HUES64 (cell line): Measurements from ENCODE around the gene MORN4.

Experiments
- H3K27ac ChIP-seq: 2 replicates; pipeline ENCODE4 v1.7.0; 2013; ENCODE audit warnings: low read depth, low read length, inconsistent platforms
- H3K27me3 ChIP-seq: 2 replicates; pipeline ENCODE4 v1.6.1; 2013; ENCODE audit warnings: mild to moderate bottlenecking, low read length; ENCODE audit not compliant: insufficient read depth
- H3K36me3 ChIP-seq: 2 replicates; pipeline ENCODE4 v1.6.1; 2013; ENCODE audit warnings: mild to moderate bottlenecking, low read length; ENCODE audit not compliant: insufficient read depth
- H3K4me1 ChIP-seq: 2 replicates; pipeline ENCODE4 v1.6.1; 2013; ENCODE audit warnings: mild to moderate bottlenecking, low read length, moderate library complexity; ENCODE audit not compliant: insufficient read depth
- H3K4me3 ChIP-seq: 2 replicates; pipeline ENCODE4 v1.5.1; 2013; ENCODE audit warnings: mild to moderate bottlenecking, low read length, moderate library complexity
- H3K9ac ChIP-seq: 2 replicates; pipeline ENCODE4 v1.6.1; 2013; ENCODE audit warnings: mild to moderate bottlenecking, low read depth, low read length
- H3K9me3 ChIP-seq: 2 replicates; pipeline ENCODE4 v1.6.1; 2013; ENCODE audit warnings: low read depth, low read length; ENCODE audit not compliant: insufficient read depth
- WGBS: fragments of 150-250, 120-280 bp; methylation state at CpG from one replicate; pipeline ENCODE4 v1.1.7; 2013; ENCODE audit warnings: missing lambda C conversion rate; 5-methylcytosine and 5-hydroxymethylcytosine counted together

The MORN4 gene

GRCh38 chr10:97571622-97572021 lies 61.7 kb downstream of the MORN4 start:
- Histone ChIP-seq H3K9me3 (no peaks in the 10 kb centered on the region), H3K4me3 (no peak overlapping the region), H3K4me1 (peaks cover 8% of the 10 kb centered on the region), H3K9ac (no peak overlapping the region), H3K27ac (0 out of 2 replicates have a peak overlapping the region, but pooled peaks have one; percentile 29), H3K27me3 (no peaks in the 10 kb centered on the region), H3K36me3 (peaks cover 8% of the 10 kb centered on the region)
- WGBS = 89% methylated on average over 3 of the region's 3 CpGs

GRCh38 chr10:97570789-97571471 lies 62.4 kb downstream of the MORN4 start:
- H3K9me3 ChIP-seq = no peaks in the 10 kb centered on the region
- H3K27me3 ChIP-seq = no peaks in the 10 kb centered on the region
- H3K27ac ChIP-seq = no peak overlapping the region
- H3K9ac ChIP-seq = no peak overlapping the region
- H3K4me1 ChIP-seq = peaks cover 8% of the 10 kb centered on the region
- no peak overlapping the region for H3K4me3 ChIP-seq
- WGBS = 88% methylated on average over 5 of the region's 5 CpGs
- peaks cover 8% of the 10 kb centered on the region for H3K36me3 ChIP-seq

GRCh38 chr10:97570146-97570788 lies 63.0 kb downstream of the MORN4 start:
- no peak overlapping the region for H3K27ac ChIP-seq
- no peaks in the 10 kb centered on the region for H3K9me3 ChIP-seq
- no peaks in the 10 kb centered on the region for H3K27me3 ChIP-seq
- no peak overlapping the region for H3K9ac ChIP-seq
- no peak overlapping the region for H3K4me3 ChIP-seq
- 96% methylated on average over 33 of the region's 33 CpGs for WGBS
- peaks cover 8% of the 10 kb centered on the region for H3K4me1 ChIP-seq
- peaks cover 8% of the 10 kb centered on the region for H3K36me3 ChIP-seq

DNA sequence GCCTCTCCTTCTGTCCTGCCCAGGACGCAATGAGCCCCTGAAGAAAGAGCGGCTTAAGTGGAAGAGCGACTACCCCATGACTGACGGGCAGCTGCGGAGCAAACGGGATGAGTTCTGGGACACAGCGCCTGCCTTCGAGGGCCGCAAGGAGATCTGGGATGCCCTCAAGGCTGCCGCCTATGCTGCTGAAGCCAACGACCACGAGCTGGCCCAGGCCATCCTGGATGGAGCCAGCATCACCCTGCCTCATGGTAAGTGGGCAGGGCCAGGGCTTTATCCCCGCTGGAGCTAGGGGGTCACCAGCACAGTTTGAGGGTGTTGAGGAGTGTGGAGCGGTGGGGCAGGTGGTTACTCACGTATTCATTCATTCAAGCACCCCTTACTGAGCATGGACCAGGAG lies 65.4 kb downstream of the MORN4 start:
- no peaks in the 10 kb centered on the region for H3K27me3 ChIP-seq
- no peak overlapping the region for H3K9ac ChIP-seq
- H3K4me3 ChIP-seq = no peak overlapping the region
- 91% methylated on average over 15 of the region's 15 CpGs for WGBS
- H3K27ac ChIP-seq = no peak overlapping the region
- no peaks in the 10 kb centered on the region for H3K9me3 ChIP-seq
- peaks cover 8% of the 10 kb centered on the region for H3K36me3 ChIP-seq
- no peaks in the 10 kb centered on the region for H3K4me1 ChIP-seq

DNA sequence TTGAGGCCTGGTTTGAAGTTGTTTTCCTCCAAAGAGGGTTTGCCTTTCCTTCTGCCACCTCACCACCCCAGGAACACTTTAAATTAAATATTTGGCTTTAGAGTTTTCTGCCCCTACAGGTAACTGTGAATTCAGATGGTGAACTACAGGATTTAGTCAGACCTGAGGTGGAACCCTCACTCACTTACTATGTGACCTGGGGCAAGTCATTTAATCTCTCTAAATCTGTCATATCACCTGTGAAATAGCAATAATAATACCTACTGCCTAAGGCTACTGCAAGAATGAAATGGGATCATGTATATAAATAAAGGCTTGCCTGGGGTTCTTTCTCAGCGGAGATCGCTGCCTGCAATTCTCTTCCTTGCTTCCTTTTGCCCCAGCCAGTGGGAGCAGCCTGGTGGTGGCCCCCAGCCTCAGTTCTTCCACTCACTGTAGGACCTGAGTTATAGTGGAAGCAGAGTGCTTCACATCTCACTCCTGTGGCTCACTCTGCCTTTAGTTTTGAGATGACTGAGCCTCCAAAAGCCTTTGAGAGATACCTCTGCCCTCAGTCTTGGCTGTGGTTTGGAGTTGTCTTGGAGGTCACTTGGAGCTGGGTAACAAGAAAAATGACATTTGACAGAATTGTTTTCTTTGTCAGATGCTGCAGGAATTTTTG lies 66.8 kb downstream of the MORN4 start:
- Histone ChIP-seq H3K9ac (no peak overlapping the region), H3K9me3 (no peaks in the 10 kb centered on the region), H3K27me3 (no peaks in the 10 kb centered on the region), H3K4me1 (no peaks in the 10 kb centered on the region), H3K27ac (no peak overlapping the region), H3K36me3 (peaks cover 8% of the 10 kb centered on the region), H3K4me3 (no peak overlapping the region)
- WGBS = 89% methylated on average over 2 of the region's 2 CpGs

DNA sequence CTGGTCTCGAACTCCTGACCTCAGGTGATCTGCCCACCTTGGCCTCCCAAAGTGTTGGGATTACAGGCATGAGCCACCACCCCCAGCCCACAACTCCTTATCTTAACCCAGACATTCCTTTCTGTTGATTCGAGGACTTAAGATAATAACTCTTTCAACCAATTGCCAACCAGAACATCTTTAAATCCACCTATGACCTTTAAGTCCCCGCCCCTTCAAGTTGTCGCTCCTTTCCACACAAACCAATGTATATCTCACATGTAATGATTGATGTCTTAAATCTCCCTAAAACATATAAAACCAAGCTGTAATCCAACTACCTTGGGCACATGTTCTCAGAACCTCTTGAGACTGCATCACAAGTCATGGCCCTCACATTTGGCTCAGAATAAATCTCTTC lies 68.5 kb downstream of the MORN4 start:
- Histone ChIP-seq H3K4me1 (no peaks in the 10 kb centered on the region), H3K36me3 (peaks cover 8% of the 10 kb centered on the region), H3K4me3 (no peak overlapping the region), H3K9me3 (no peaks in the 10 kb centered on the region), H3K27ac (no peak overlapping the region), H3K9ac (no peak overlapping the region), H3K27me3 (no peaks in the 10 kb centered on the region)
- WGBS = 98% methylated on average over 4 of the region's 4 CpGs
